K562 (cell line): ENCODE data around the gene RXRA.

Experiments
- TRIM25 ChIP-seq: fragments of 450-650 bp; IDR thresholded peaks from 2 replicates; pipeline ENCODE4 v1.7.0; 2016; ENCODE audit warnings: borderline replicate concordance
- ZNF174 ChIP-seq: fragments of 250-450 bp; sonication (Bioruptor Pico); IDR thresholded peaks from 2 replicates; pipeline ENCODE4 v1.4.0; 2020; ENCODE audit warnings: mild to moderate bottlenecking
- ZNF395 ChIP-seq: fragments of 200-800 bp; sonication (Bioruptor generic); IDR thresholded peaks from 2 replicates; pipeline ENCODE4 v1.6.1; 2017; ENCODE audit warnings: missing genetic modification characterization, missing compliant biosample characterization

- TF ChIP-seq ZNF174 (CRISPR knock-in tag) (no peak), TRIM25 (no peak), ZNF395 (CRISPR knock-in tag) (no peak)
Measured at GRCh38 chr9:134458207-134459108, 132.2 kb downstream of the RXRA start.
